Fibroblast of skin of left biceps (primary cell): Measurements from ENCODE around the gene RALGPS2.
A peak's percentile ranks its signal among the peaks of the same experiment; 100 is the strongest.

ENCODE experiments used
- DNase-seq, 2 experiments: peaks; one replicate each; pipeline ENCODE4 v3.0.0-alpha.2; 2013; ENCODE audit warnings: low read depth in 2 of 2

RALGPS2 gene

GRCh38 chr1:178918955-178919354, 193.9 kb downstream of the RALGPS2 start:
- DNase-seq: no peak

GRCh38 chr1:178919581-178919980, 194.5 kb downstream of the RALGPS2 start:
- DNase-seq: no peak

GRCh38 chr1:178921499-178921898, 196.5 kb downstream of the RALGPS2 start:
- DNase-seq: no peak

- no peak for DNase-seq
These were observed 198.5 kb downstream of the RALGPS2 start for GRCh38 chr1:178923512-178923911.

- no peak for DNase-seq
These were observed 201.0 kb downstream of the RALGPS2 start for GRCh38 chr1:178926046-178926445.

- no peak for DNase-seq
These were observed 202.0 kb downstream of the RALGPS2 start for GRCh38 chr1:178927003-178927402.

- no peak for DNase-seq
These were observed 203.0 kb downstream of the RALGPS2 start for GRCh38 chr1:178928041-178928440.

- no peak for DNase-seq
These were observed 203.9 kb downstream of the RALGPS2 start for GRCh38 chr1:178928976-178929375.

GRCh38 chr1:178931858-178932551, 207.0 kb downstream of the RALGPS2 start:
- peak in 1 of 2 experiments; percentile 14 for DNase-seq

GRCh38 chr1:178932552-178932906, 207.5 kb downstream of the RALGPS2 start:
- no peak for DNase-seq

GRCh38 chr1:178933105-178933561, 208.1 kb downstream of the RALGPS2 start:
- DNase-seq: no peak

GRCh38 chr1:178933709-178934490, 208.9 kb downstream of the RALGPS2 start:
- no peak for DNase-seq

GRCh38 chr1:178934546-178934945, 209.5 kb downstream of the RALGPS2 start:
- DNase-seq: no peak

- DNase-seq: no peak
These were observed 210.6 kb downstream of the RALGPS2 start for GRCh38 chr1:178935610-178936009.

- DNase-seq: no peak
These were observed 212.7 kb downstream of the RALGPS2 start for GRCh38 chr1:178937695-178938094.

- DNase-seq: no peak
These were observed 213.3 kb downstream of the RALGPS2 start for GRCh38 chr1:178938101-178938958.

- peak; percentile 64 to 65 for DNase-seq
These were observed 213.9 kb downstream of the RALGPS2 start for GRCh38 chr1:178938959-178939317.

GRCh38 chr1:178939338-178940067, 214.5 kb downstream of the RALGPS2 start:
- peak; percentile 36 to 47 for DNase-seq

GRCh38 chr1:178940068-178940765, 215.2 kb downstream of the RALGPS2 start:
- peak; percentile 17 to 21 for DNase-seq

GRCh38 chr1:178941261-178941689, 216.2 kb downstream of the RALGPS2 start:
- DNase-seq: no peak

GRCh38 chr1:178941849-178942248, 216.8 kb downstream of the RALGPS2 start:
- no peak for DNase-seq
